Thyroid gland (tissue), 4 donors: ENCODE measurements around the gene NUP188.

Experiments
- POLR2A ChIP-seq, 2 donors: fragments of 450-650 bp; IDR thresholded peaks; one replicate each; pipeline ENCODE4 v1.6.1; 2017; ENCODE audit warnings: antibody characterized with exemption in 2 of 2, mild to moderate bottlenecking in 2 of 2, moderate library complexity in 1 of 2
- TF ChIP-seq, protein P1 (sequence below), 6 experiments: fragments of 200-600 bp in 3 of 6; fragments of 450-650 bp in 3 of 6; sonication (generic) in 3 of 6; IDR thresholded peaks; one replicate each; pipeline ENCODE4 v1.5.1; 2016 to 2019; ENCODE audit warnings: antibody characterized with exemption in 6 of 6, mild to moderate bottlenecking in 2 of 6, inconsistent platforms in 1 of 6, moderate library complexity in 1 of 6

DNA sequence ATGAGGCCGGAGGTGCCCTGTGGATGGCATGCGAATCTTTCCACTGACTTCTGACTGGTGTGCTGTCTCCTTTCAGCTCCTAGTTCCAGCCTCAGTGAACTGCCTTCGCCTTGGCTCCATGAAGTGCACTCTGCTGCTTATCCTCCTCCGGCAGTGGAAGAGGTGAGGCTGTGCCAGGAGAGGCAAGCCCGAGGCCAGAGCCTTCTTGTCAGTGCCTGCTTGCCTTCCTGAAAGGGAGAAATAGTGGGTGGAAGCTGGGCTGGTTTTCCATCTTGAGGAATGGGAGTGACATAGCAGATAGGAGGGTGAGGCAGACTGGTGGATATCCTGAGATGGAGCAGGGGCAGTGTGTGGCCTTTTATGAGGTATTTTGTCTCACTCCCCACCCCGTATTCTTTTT is 51.0 kb downstream of the NUP188 start:
- TF ChIP-seq, protein P1, sequence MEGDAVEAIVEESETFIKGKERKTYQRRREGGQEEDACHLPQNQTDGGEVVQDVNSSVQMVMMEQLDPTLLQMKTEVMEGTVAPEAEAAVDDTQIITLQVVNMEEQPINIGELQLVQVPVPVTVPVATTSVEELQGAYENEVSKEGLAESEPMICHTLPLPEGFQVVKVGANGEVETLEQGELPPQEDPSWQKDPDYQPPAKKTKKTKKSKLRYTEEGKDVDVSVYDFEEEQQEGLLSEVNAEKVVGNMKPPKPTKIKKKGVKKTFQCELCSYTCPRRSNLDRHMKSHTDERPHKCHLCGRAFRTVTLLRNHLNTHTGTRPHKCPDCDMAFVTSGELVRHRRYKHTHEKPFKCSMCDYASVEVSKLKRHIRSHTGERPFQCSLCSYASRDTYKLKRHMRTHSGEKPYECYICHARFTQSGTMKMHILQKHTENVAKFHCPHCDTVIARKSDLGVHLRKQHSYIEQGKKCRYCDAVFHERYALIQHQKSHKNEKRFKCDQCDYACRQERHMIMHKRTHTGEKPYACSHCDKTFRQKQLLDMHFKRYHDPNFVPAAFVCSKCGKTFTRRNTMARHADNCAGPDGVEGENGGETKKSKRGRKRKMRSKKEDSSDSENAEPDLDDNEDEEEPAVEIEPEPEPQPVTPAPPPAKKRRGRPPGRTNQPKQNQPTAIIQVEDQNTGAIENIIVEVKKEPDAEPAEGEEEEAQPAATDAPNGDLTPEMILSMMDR (IDR thresholded peaks at IDR 0.05): no peak
- TF ChIP-seq POLR2A (IDR thresholded peaks at IDR 0.05): no peak
